ENCODE results near the gene KRT15.

The KRT15 gene

GRCh38 chr17:41553987-41554680 is 35.4 kb upstream of the KRT15 start:
- TF ChIP-seq FOXP2 (optimal IDR thresholded peaks at IDR 0.05; ENCODE audit: borderline replicate concordance, extremely low read depth, extremely low read length, insufficient read depth) (no peak), REST (IDR thresholded peaks at IDR 0.05; ENCODE audit: insufficient read depth in 1 of 2, low read depth in 2 of 2, low read length in 2 of 2) (no peak), POLR2AphosphoS5 (IDR thresholded peaks at IDR 0.05; ENCODE audit: low read depth, low read length) (no peak), SIN3A (IDR thresholded peaks at IDR 0.05; ENCODE audit: borderline replicate concordance, insufficient read depth, low read length) (no peak), TAF1 (IDR thresholded peaks at IDR 0.05; ENCODE audit: borderline replicate concordance, insufficient read depth, low read length) (no peak)

DNA sequence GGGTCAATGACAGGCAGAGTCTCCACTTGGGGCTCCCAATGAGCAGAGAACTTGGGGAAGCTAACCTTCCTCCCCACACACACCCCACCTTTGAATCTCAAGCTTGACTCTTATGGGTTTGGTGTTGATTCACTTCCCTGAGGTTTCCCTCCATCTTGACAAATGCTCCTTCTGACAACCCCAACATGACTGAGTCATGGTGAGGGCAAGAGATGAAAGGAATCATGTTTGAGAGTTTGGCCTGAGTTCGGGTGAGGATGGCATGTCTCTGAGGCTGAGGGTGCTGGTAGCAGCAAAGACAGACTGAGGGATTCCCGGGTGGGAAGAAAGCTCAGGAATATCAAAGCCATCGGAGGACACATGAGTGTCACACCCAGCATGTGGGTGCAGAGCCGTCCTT is 34.5 kb upstream of the KRT15 start:
- TF ChIP-seq REST (IDR thresholded peaks at IDR 0.05; ENCODE audit: insufficient read depth in 1 of 2, low read depth in 2 of 2, low read length in 2 of 2) (no peak), SIN3A (IDR thresholded peaks at IDR 0.05; ENCODE audit: borderline replicate concordance, insufficient read depth, low read length) (no peak), TAF1 (IDR thresholded peaks at IDR 0.05; ENCODE audit: borderline replicate concordance, insufficient read depth, low read length) (no peak), FOXP2 (optimal IDR thresholded peaks at IDR 0.05; ENCODE audit: borderline replicate concordance, extremely low read depth, extremely low read length, insufficient read depth) (no peak), POLR2AphosphoS5 (IDR thresholded peaks at IDR 0.05; ENCODE audit: low read depth, low read length) (no peak)

DNA sequence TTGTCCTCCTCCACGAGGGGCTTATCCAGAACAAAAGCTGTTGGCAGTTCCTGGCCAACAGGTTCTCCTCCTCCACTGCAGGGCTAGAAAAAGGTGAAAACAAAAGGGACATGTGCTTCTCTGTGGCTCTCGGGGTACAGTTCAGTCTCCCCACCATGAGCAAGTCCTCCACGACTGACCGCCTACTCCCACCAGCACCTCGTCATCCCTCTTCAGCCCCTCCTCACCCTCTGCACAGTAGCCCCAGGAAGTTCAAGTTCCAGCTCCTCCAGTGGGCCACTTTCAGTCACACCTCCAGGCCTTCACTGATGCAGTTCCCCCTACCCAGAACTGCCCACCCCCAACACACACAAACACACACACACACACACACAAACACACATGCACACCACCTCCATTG is 33.8 kb upstream of the KRT15 start:
- TF ChIP-seq REST (IDR thresholded peaks at IDR 0.05; ENCODE audit: insufficient read depth in 1 of 2, low read depth in 2 of 2, low read length in 2 of 2) (no peak), FOXP2 (optimal IDR thresholded peaks at IDR 0.05; ENCODE audit: borderline replicate concordance, extremely low read depth, extremely low read length, insufficient read depth) (no peak)

DNA sequence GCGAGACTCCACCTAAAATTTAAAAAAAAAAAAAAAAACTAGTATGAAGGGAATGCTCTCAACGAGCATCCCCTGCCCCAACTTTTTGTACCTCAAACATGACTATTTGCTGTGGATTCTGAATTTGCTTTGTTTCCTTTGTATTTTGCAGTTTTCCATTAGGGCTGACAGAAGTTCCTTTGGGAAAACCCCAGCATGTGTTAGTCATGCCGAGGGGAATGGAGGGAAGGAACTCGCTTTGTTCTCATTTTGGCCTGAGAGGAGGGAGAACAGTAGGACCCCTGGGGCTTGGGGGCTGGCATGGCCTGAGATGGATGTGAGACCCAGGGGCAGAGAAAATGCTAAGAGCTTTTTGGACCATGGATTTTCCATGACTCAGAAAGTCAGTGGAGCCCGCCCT is 32.7 kb upstream of the KRT15 start:
- no peak for TF ChIP-seq FOXP2 (optimal IDR thresholded peaks at IDR 0.05; ENCODE audit: borderline replicate concordance, extremely low read depth, extremely low read length, insufficient read depth)
- no peak for TF ChIP-seq REST (IDR thresholded peaks at IDR 0.05; ENCODE audit: insufficient read depth in 1 of 2, low read depth in 2 of 2, low read length in 2 of 2)
- no peak for TF ChIP-seq POLR2AphosphoS5 (IDR thresholded peaks at IDR 0.05; ENCODE audit: low read depth, low read length)
- TF ChIP-seq TAF1 (IDR thresholded peaks at IDR 0.05; ENCODE audit: borderline replicate concordance, insufficient read depth, low read length) = no peak
- TF ChIP-seq SIN3A (IDR thresholded peaks at IDR 0.05; ENCODE audit: borderline replicate concordance, insufficient read depth, low read length) = no peak

GRCh38 chr17:41549596-41550039 is 30.9 kb upstream of the KRT15 start:
- TF ChIP-seq TAF1 (IDR thresholded peaks at IDR 0.05; ENCODE audit: borderline replicate concordance, insufficient read depth, low read length) (no peak), SIN3A (IDR thresholded peaks at IDR 0.05; ENCODE audit: borderline replicate concordance, insufficient read depth, low read length) (no peak), REST (IDR thresholded peaks at IDR 0.05; ENCODE audit: insufficient read depth in 1 of 2, low read depth in 2 of 2, low read length in 2 of 2) (no peak), FOXP2 (optimal IDR thresholded peaks at IDR 0.05; ENCODE audit: borderline replicate concordance, extremely low read depth, extremely low read length, insufficient read depth) (no peak), POLR2AphosphoS5 (IDR thresholded peaks at IDR 0.05; ENCODE audit: low read depth, low read length) (no peak)

All from PFSK-1 (cell line).